HepG2 (cell line): ENCODE data around the gene TESK1. TPM values are rescaled to one million over a fixed set of nuclear protein-coding genes. Genes with fewer than 3 reads are reported as not detected.
A peak's percentile ranks its signal among the peaks of the same experiment; 100 is the strongest.

Experiments
- CTCF ChIP-seq: sonication (generic); formaldehyde crosslinking; IDR thresholded peaks from 2 replicates; pipeline ENCODE4 v1.5.0; 2020; ENCODE audit warnings: mild to moderate bottlenecking, missing genetic modification reagents, moderate library complexity
- EEA1 ChIP-seq: sonication (generic); formaldehyde crosslinking; IDR thresholded peaks from 2 replicates; pipeline ENCODE4 v1.5.1; 2020; ENCODE audit warnings: mild to moderate bottlenecking, missing genetic modification reagents, borderline replicate concordance
- EED ChIP-seq: sonication (generic); formaldehyde crosslinking; IDR thresholded peaks from 2 replicates; pipeline ENCODE4 v1.5.0; 2020; ENCODE audit warnings: mild to moderate bottlenecking, missing genetic modification reagents
- EZH2 ChIP-seq: conservative IDR thresholded peaks from 2 replicates; pipeline ENCODE4 v1.6.1; 2012; ENCODE audit warnings: mild to moderate bottlenecking, low read depth, low read length, moderate library complexity
- HNF1B ChIP-seq: sonication (generic); formaldehyde crosslinking; IDR thresholded peaks from 2 replicates; pipeline ENCODE4 v1.5.1; 2020; ENCODE audit warnings: mild to moderate bottlenecking, moderate library complexity, missing genetic modification reagents
- HNRNPL ChIP-seq: fragments of 200-400 bp; formaldehyde crosslinking; IDR thresholded peaks from 2 replicates; pipeline ENCODE4 v1.6.1; 2017; ENCODE audit warnings: mild to moderate bottlenecking, low read depth, low read length
- IRF2 ChIP-seq: IDR thresholded peaks from 2 replicates; pipeline ENCODE4 v1.6.1; 2018; ENCODE audit warnings: missing genetic modification reagents, missing compliant biosample characterization
- JUN ChIP-seq: sonication (generic); formaldehyde crosslinking; IDR thresholded peaks from 2 replicates; pipeline ENCODE4 v1.4.0; 2020; ENCODE audit warnings: mild to moderate bottlenecking, missing genetic modification reagents
- KMT2B ChIP-seq: IDR thresholded peaks from 2 replicates; pipeline ENCODE4 v1.6.1; 2016; ENCODE audit warnings: missing genetic modification reagents, missing compliant biosample characterization
- MLLT10 ChIP-seq: sonication (generic); formaldehyde crosslinking; IDR thresholded peaks from 2 replicates; pipeline ENCODE4 v1.4.0; 2020; ENCODE audit warnings: missing genetic modification reagents
- PHF20 ChIP-seq: sonication (generic); formaldehyde crosslinking; IDR thresholded peaks from 2 replicates; pipeline ENCODE4 v1.5.0; 2020; ENCODE audit warnings: mild to moderate bottlenecking, missing genetic modification reagents
- PHF21A ChIP-seq: sonication (generic); formaldehyde crosslinking; IDR thresholded peaks from 2 replicates; pipeline ENCODE4 v1.5.0; 2020; ENCODE audit warnings: mild to moderate bottlenecking, missing genetic modification reagents
- PHF5A ChIP-seq: IDR thresholded peaks from one replicate; pipeline ENCODE4 v1.6.1; 2018; ENCODE audit warnings: low read depth, missing genetic modification reagents; ENCODE audit not compliant: unreplicated experiment
- ZNF263 ChIP-seq: sonication (generic); formaldehyde crosslinking; IDR thresholded peaks from 2 replicates; pipeline ENCODE4 v1.4.0; 2020; ENCODE audit warnings: missing genetic modification reagents
- ZNF570 ChIP-seq: sonication (generic); formaldehyde crosslinking; IDR thresholded peaks from 2 replicates; pipeline ENCODE4 v1.4.0; 2020; ENCODE audit warnings: mild to moderate bottlenecking, missing genetic modification reagents, borderline replicate concordance
- ZNF614 ChIP-seq: IDR thresholded peaks from 2 replicates; pipeline ENCODE4 v1.6.1; 2018; ENCODE audit warnings: missing biosample characterization, missing genetic modification reagents, inconsistent platforms, borderline replicate concordance
- ZNF672 ChIP-seq: sonication (generic); formaldehyde crosslinking; IDR thresholded peaks from 2 replicates; pipeline ENCODE4 v1.8.1; 2022; ENCODE audit warnings: missing genetic modification reagents
- ZSCAN20 ChIP-seq: sonication (generic); formaldehyde crosslinking; IDR thresholded peaks from 2 replicates; pipeline ENCODE4 v1.4.0; 2020; ENCODE audit warnings: missing genetic modification reagents, mild to moderate bottlenecking, borderline replicate concordance
- ZXDC ChIP-seq: sonication (generic); formaldehyde crosslinking; IDR thresholded peaks from 2 replicates; pipeline ENCODE4 v1.5.0; 2020; ENCODE audit warnings: mild to moderate bottlenecking, missing genetic modification reagents
- polyA plus RNA-seq, 8 experiments: library from polyadenylated mRNA; depleted of rRNA in 3 of 8; stranded (reverse) in 7 of 8; unstranded in 1 of 8; fragments of >200 nt; fragmentation: Illumina TruSeq in 4 of 8; extraction: Trizol in 4 of 8; gene quantifications; 2 replicates each; pipeline versions ENCODE4 v1.2.1 to v1.2.3, GENCODE V29; 2011 to 2016; ENCODE audit warnings: low read depth in 4 of 8, missing spikeins in 1 of 8, mixed read lengths in 1 of 8; ENCODE audit not compliant: insufficient read depth in 1 of 8
- total RNA-seq, 5 experiments: library from RNA; depleted of rRNA; stranded (reverse); fragments of >200 nt; fragmentation: Illumina TruSeq; extraction: Trizol; gene quantifications; 2 replicates each; pipeline ENCODE4 v1.2.3, GENCODE V29; 2016; ENCODE audit warnings: low read depth in 1 of 5
- TF ChIP-seq, protein P1 (sequence below): sonication (generic); formaldehyde crosslinking; conservative IDR thresholded peaks from 2 replicates; pipeline ENCODE4 v1.4.0; 2020; ENCODE audit warnings: mild to moderate bottlenecking, missing genetic modification reagents, moderate library complexity

The TESK1 gene
- total and polyA plus RNA-seq, 2 of the 13 experiments (the other 11 are each of a cell fraction or from before 2014, with no cell fraction given) = 7.3 to 13.6 TPM

GRCh38 chr9:35604578-35605350 lies at the start of gene TESK1 (continued):
- TF ChIP-seq, protein P1, sequence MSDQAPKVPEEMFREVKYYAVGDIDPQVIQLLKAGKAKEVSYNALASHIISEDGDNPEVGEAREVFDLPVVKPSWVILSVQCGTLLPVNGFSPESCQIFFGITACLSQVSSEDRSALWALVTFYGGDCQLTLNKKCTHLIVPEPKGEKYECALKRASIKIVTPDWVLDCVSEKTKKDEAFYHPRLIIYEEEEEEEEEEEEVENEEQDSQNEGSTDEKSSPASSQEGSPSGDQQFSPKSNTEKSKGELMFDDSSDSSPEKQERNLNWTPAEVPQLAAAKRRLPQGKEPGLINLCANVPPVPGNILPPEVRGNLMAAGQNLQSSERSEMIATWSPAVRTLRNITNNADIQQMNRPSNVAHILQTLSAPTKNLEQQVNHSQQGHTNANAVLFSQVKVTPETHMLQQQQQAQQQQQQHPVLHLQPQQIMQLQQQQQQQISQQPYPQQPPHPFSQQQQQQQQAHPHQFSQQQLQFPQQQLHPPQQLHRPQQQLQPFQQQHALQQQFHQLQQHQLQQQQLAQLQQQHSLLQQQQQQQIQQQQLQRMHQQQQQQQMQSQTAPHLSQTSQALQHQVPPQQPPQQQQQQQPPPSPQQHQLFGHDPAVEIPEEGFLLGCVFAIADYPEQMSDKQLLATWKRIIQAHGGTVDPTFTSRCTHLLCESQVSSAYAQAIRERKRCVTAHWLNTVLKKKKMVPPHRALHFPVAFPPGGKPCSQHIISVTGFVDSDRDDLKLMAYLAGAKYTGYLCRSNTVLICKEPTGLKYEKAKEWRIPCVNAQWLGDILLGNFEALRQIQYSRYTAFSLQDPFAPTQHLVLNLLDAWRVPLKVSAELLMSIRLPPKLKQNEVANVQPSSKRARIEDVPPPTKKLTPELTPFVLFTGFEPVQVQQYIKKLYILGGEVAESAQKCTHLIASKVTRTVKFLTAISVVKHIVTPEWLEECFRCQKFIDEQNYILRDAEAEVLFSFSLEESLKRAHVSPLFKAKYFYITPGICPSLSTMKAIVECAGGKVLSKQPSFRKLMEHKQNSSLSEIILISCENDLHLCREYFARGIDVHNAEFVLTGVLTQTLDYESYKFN = no peak
- TF ChIP-seq IRF2 (CRISPR knock-in tag) (no peak), EZH2 (no peak), ZXDC (CRISPR knock-in tag) (0 out of 2 replicates have a peak, but pooled peaks have one; percentile 24), HNRNPL (no peak), JUN (CRISPR knock-in tag) (no peak), CTCF (CRISPR knock-in tag) (no peak), PHF5A (CRISPR knock-in tag) (no peak), PHF20 (CRISPR knock-in tag) (0 out of 2 replicates have a peak, but pooled peaks have one; percentile 32), EEA1 (CRISPR knock-in tag) (peak; percentile 56; the same call in 1 of the 2 replicates), ZNF570 (no peak), ZNF614 (CRISPR knock-in tag) (no peak), ZNF672 (CRISPR knock-in tag) (no peak), ZNF263 (CRISPR knock-in tag) (no peak), EED (peak; percentile 68; the same call in 1 of the 2 replicates), ZSCAN20 (CRISPR knock-in tag) (peak; percentile 83; the same call in 1 of the 2 replicates), HNF1B (CRISPR knock-in tag) (no peak), KMT2B (CRISPR knock-in tag) (no peak), MLLT10 (CRISPR knock-in tag) (no peak), PHF21A (CRISPR knock-in tag) (peak; percentile 56; the same call in 1 of the 2 replicates)
